C4-2B (cell line): ENCODE data around the gene ACOXL.

ENCODE experiments used
- H3K27ac ChIP-seq: fragments of 450-650 bp; 2 replicates; pipeline ENCODE4 v1.5.1; 2017
- CTCF ChIP-seq: fragments of 450-650 bp; conservative IDR thresholded peaks from 2 replicates; pipeline ENCODE4 v1.5.1; 2017; ENCODE audit warnings: mild to moderate bottlenecking
- ZFX ChIP-seq: fragments of 450-650 bp; IDR thresholded peaks from 2 replicates; pipeline ENCODE4 v1.6.1; 2017

ACOXL gene

GRCh38 chr2:110843496-110843895, 111.1 kb downstream of the ACOXL start:
- TF ChIP-seq CTCF (no peak), ZFX (no peak)
- no peak overlapping the region for H3K27ac ChIP-seq

GRCh38 chr2:110843959-110844510, 111.7 kb downstream of the ACOXL start:
- no peak for TF ChIP-seq ZFX
- H3K27ac ChIP-seq = no peak overlapping the region

GRCh38 chr2:110847651-110848050, 115.3 kb downstream of the ACOXL start:
- no peak overlapping the region for H3K27ac ChIP-seq
- no peak for TF ChIP-seq ZFX
- no peak for TF ChIP-seq CTCF

GRCh38 chr2:110848071-110848470, 115.7 kb downstream of the ACOXL start:
- no peak overlapping the region for H3K27ac ChIP-seq
- TF ChIP-seq ZFX = no peak

DNA sequence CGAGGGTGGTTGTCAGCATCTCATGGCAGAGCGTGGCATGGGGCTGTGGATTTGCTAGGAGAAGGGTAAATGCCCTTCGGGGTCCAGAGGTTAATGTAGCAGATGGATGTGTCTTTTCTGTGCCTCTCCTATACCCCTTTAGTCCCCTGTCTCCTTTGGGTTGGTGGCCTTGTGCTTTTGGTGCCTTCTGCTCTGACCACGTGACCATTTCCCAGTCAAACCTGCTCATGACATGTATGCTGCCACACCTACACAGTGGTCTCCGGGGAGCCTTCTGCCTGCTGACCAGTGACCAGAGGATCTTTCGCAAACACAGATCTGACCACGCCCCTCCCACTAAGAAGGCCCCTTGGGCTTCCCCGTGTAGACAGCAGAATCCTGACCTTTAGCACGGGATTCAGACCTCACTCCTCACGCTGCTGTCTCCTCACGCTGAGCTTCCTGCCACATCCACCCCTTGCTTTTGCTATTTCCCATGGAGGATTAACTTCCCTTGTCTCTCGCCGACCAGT, 116.2 kb downstream of the ACOXL start:
- no peak overlapping the region for H3K27ac ChIP-seq
- TF ChIP-seq CTCF = no peak
- no peak for TF ChIP-seq ZFX

DNA sequence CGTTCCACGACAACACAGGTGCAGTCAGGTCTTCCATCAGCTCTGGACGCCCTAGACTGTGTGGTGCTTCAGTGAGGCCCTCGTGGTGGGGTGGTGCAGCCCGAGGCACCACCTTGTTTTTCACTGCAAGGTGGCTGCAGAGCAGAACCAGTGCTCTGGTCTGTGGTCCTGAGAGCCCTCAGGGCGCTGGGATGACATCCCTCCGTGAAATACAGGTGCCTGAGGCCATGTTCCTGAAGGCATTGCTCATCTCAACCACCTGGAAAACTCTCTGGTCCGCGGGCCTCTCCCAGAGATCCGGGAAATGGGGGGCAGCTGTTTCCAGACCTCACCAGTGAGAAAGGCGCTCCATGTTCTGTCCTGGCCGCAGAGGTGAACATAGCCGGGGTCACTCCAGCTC, 119.2 kb downstream of the ACOXL start:
- TF ChIP-seq CTCF = no peak
- no peak for TF ChIP-seq ZFX
- H3K27ac ChIP-seq = no peak overlapping the region

GRCh38 chr2:110852051-110852450, 119.7 kb downstream of the ACOXL start:
- TF ChIP-seq CTCF (no peak), ZFX (no peak)
- H3K27ac ChIP-seq = no peak overlapping the region

- TF ChIP-seq CTCF (no peak), ZFX (no peak)
These were observed 120.3 kb downstream of the ACOXL start for GRCh38 chr2:110852541-110853263.

More at GRCh38 chr2:110852541-110853263, 120.3 kb downstream of the ACOXL start:
- H3K27ac ChIP-seq = no peak overlapping the region
